Bronchus fibroblast of lung (primary cell): ENCODE results near the gene VAX1. TPM values are rescaled to one million over a fixed set of nuclear protein-coding genes. Genes with fewer than 3 reads are reported as not detected.

Experiments
- total RNA-seq: library from RNA; depleted of rRNA; stranded (reverse); fragments of >200 nt; gene quantifications from 2 replicates; pipeline ENCODE4 v1.2.3, GENCODE V29; 2015

VAX1 gene
- not detected in 2 replicates for total RNA-seq

GRCh38 chr10:117137911-117138642 lies at the start of gene VAX1:
VAX1 (minus strand) TSS chr10:117138270; CDS start chr10:117138056, 214 bp downstream.

Other genes with a start within 250 kb of the VAX1 start
- 0.67 and 0.74 TPM in 2 replicates for gene SHTN1, start 133.1 kb downstream of the VAX1 start, total RNA-seq
- not detected in 2 replicates for gene KCNK18, start 59.2 kb upstream of the VAX1 start, total RNA-seq
- gene SLC18A2, start 102.8 kb upstream of the VAX1 start, total RNA-seq: not detected in 2 replicates
- gene PDZD8, start 237.2 kb upstream of the VAX1 start, total RNA-seq: 10.6 and 13.3 TPM in 2 replicates